HepG2 (cell line): Measurements from ENCODE around the gene EIF1AD. TPM values are rescaled to one million over a fixed set of nuclear protein-coding genes. Genes with fewer than 3 reads are reported as not detected.

Source experiments
- ASH2L ChIP-seq: fragments of 300-600, 200-600 bp; sonication (generic); IDR thresholded peaks from 2 replicates; pipeline ENCODE4 v1.7.0; 2017; ENCODE audit warnings: low read depth, mild to moderate bottlenecking, moderate library complexity, mixed read lengths, low read length; ENCODE audit not compliant: insufficient read length
- EEA1 ChIP-seq: sonication (generic); formaldehyde crosslinking; IDR thresholded peaks from 2 replicates; pipeline ENCODE4 v1.5.1; 2020; ENCODE audit warnings: mild to moderate bottlenecking, missing genetic modification reagents, borderline replicate concordance
- EZH2 ChIP-seq: conservative IDR thresholded peaks from 2 replicates; pipeline ENCODE4 v1.6.1; 2012; ENCODE audit warnings: mild to moderate bottlenecking, low read depth, low read length, moderate library complexity
- JUNB ChIP-seq: sonication (generic); formaldehyde crosslinking; IDR thresholded peaks from 2 replicates; pipeline ENCODE4 v1.8.0; 2022; ENCODE audit warnings: missing genetic modification reagents, mild to moderate bottlenecking, borderline replicate concordance
- MIER2 ChIP-seq: IDR thresholded peaks from 2 replicates; pipeline ENCODE4 v1.6.1; 2016; ENCODE audit warnings: missing biosample characterization, missing genetic modification reagents
- MIER3 ChIP-seq: IDR thresholded peaks from 2 replicates; pipeline ENCODE4 v1.6.1; 2016; ENCODE audit warnings: missing compliant biosample characterization, borderline replicate concordance
- MLLT10 ChIP-seq: sonication (generic); formaldehyde crosslinking; IDR thresholded peaks from 2 replicates; pipeline ENCODE4 v1.4.0; 2020; ENCODE audit warnings: missing genetic modification reagents
- NONO ChIP-seq, 2 experiments: fragments of 450-650 bp in 1 of 2; sonication (generic) in 1 of 2; formaldehyde crosslinking in 1 of 2; IDR thresholded peaks in 1 of 2; conservative IDR thresholded peaks in 1 of 2; 2 replicates each; pipeline versions ENCODE4 v1.6.1 to v1.8.0; 2017 to 2022; ENCODE audit warnings: mild to moderate bottlenecking in 1 of 2, missing genetic modification reagents in 1 of 2, moderate library complexity in 1 of 2
- PHF20 ChIP-seq: sonication (generic); formaldehyde crosslinking; IDR thresholded peaks from 2 replicates; pipeline ENCODE4 v1.5.0; 2020; ENCODE audit warnings: mild to moderate bottlenecking, missing genetic modification reagents
- PPARG ChIP-seq: conservative IDR thresholded peaks from 2 replicates; pipeline ENCODE4 v1.6.1; 2016; ENCODE audit warnings: missing biosample characterization, missing genetic modification reagents
- PTBP1 ChIP-seq: fragments of 200-400 bp; formaldehyde crosslinking; IDR thresholded peaks from 2 replicates; pipeline ENCODE4 v1.6.1; 2018; ENCODE audit warnings: low read length, low read depth; ENCODE audit not compliant: poor library complexity, severe bottlenecking
- SP5 ChIP-seq: IDR thresholded peaks from 2 replicates; pipeline ENCODE4 v1.6.1; 2016; ENCODE audit warnings: low read depth, borderline replicate concordance
- SYNCRIP ChIP-seq: fragments of 200-400 bp; formaldehyde crosslinking; IDR thresholded peaks from 2 replicates; pipeline ENCODE4 v1.6.1; 2018; ENCODE audit warnings: mild to moderate bottlenecking, low read depth, low read length; ENCODE audit not compliant: insufficient read depth
- TGIF2 ChIP-seq: IDR thresholded peaks from 2 replicates; pipeline ENCODE4 v1.6.1; 2016; ENCODE audit warnings: control low read depth, missing compliant biosample characterization
- ZFP62 ChIP-seq: sonication (generic); formaldehyde crosslinking; IDR thresholded peaks from 2 replicates; pipeline ENCODE4 v1.4.0; 2020; ENCODE audit warnings: missing genetic modification reagents
- ZNF136 ChIP-seq: sonication (generic); formaldehyde crosslinking; IDR thresholded peaks from 2 replicates; pipeline ENCODE4 v1.8.1; 2022; ENCODE audit warnings: low read depth, mild to moderate bottlenecking, moderate library complexity, missing genetic modification reagents
- ZNF138 ChIP-seq: sonication (generic); formaldehyde crosslinking; IDR thresholded peaks from 2 replicates; pipeline ENCODE4 v1.5.0; 2020; ENCODE audit warnings: mild to moderate bottlenecking, low read depth, missing genetic modification reagents
- ZNF20 ChIP-seq: sonication (generic); formaldehyde crosslinking; IDR thresholded peaks from 2 replicates; pipeline ENCODE4 v1.4.0; 2020; ENCODE audit warnings: mild to moderate bottlenecking, moderate library complexity, missing genetic modification reagents
- ZNF34 ChIP-seq: sonication (generic); formaldehyde crosslinking; IDR thresholded peaks from 2 replicates; pipeline ENCODE4 v1.4.0; 2020; ENCODE audit warnings: mild to moderate bottlenecking, missing genetic modification reagents, borderline replicate concordance
- ZNF558 ChIP-seq: sonication (generic); formaldehyde crosslinking; IDR thresholded peaks from 2 replicates; pipeline ENCODE4 v1.9.0; 2022; ENCODE audit warnings: mild to moderate bottlenecking, missing genetic modification reagents, borderline replicate concordance
- ZNF747 ChIP-seq: sonication (generic); formaldehyde crosslinking; IDR thresholded peaks from 2 replicates; pipeline ENCODE4 v1.8.1; 2023; ENCODE audit warnings: missing genetic modification reagents, mild to moderate bottlenecking, borderline replicate concordance
- ZNF773 ChIP-seq: sonication (generic); formaldehyde crosslinking; IDR thresholded peaks from 2 replicates; pipeline ENCODE4 v1.4.0; 2020; ENCODE audit warnings: missing genetic modification reagents, borderline replicate concordance
- ZNF775 ChIP-seq: sonication (generic); formaldehyde crosslinking; IDR thresholded peaks from 2 replicates; pipeline ENCODE4 v1.4.0; 2020; ENCODE audit warnings: missing genetic modification reagents, mild to moderate bottlenecking, moderate library complexity, borderline replicate concordance
- polyA plus RNA-seq, 8 experiments: library from polyadenylated mRNA; depleted of rRNA in 3 of 8; stranded (reverse) in 7 of 8; unstranded in 1 of 8; fragments of >200 nt; fragmentation: Illumina TruSeq in 4 of 8; extraction: Trizol in 4 of 8; gene quantifications; 2 replicates each; pipeline versions ENCODE4 v1.2.1 to v1.2.3, GENCODE V29; 2011 to 2016; ENCODE audit warnings: low read depth in 4 of 8, missing spikeins in 1 of 8, mixed read lengths in 1 of 8; ENCODE audit not compliant: insufficient read depth in 1 of 8
- total RNA-seq, 5 experiments: library from RNA; depleted of rRNA; stranded (reverse); fragments of >200 nt; fragmentation: Illumina TruSeq; extraction: Trizol; gene quantifications; 2 replicates each; pipeline ENCODE4 v1.2.3, GENCODE V29; 2016; ENCODE audit warnings: low read depth in 1 of 5
- TF ChIP-seq, protein P1 (sequence below): sonication (generic); formaldehyde crosslinking; IDR thresholded peaks from 2 replicates; pipeline ENCODE4 v1.5.0; 2020; ENCODE audit warnings: missing genetic modification reagents
- TF ChIP-seq, protein P2 (sequence below): sonication (generic); formaldehyde crosslinking; IDR thresholded peaks from 2 replicates; pipeline ENCODE4 v1.8.0; 2022; ENCODE audit warnings: low read depth, missing genetic modification reagents
- TF ChIP-seq, protein P3 (sequence below): sonication (generic); formaldehyde crosslinking; IDR thresholded peaks from 2 replicates; pipeline ENCODE4 v1.4.0; 2020; ENCODE audit warnings: missing genetic modification reagents

EIF1AD gene
- total and polyA plus RNA-seq, 2 of the 13 experiments (the other 11 are each of a cell fraction or from before 2014, with no cell fraction given) = 18.2 to 30.8 TPM

DNA sequence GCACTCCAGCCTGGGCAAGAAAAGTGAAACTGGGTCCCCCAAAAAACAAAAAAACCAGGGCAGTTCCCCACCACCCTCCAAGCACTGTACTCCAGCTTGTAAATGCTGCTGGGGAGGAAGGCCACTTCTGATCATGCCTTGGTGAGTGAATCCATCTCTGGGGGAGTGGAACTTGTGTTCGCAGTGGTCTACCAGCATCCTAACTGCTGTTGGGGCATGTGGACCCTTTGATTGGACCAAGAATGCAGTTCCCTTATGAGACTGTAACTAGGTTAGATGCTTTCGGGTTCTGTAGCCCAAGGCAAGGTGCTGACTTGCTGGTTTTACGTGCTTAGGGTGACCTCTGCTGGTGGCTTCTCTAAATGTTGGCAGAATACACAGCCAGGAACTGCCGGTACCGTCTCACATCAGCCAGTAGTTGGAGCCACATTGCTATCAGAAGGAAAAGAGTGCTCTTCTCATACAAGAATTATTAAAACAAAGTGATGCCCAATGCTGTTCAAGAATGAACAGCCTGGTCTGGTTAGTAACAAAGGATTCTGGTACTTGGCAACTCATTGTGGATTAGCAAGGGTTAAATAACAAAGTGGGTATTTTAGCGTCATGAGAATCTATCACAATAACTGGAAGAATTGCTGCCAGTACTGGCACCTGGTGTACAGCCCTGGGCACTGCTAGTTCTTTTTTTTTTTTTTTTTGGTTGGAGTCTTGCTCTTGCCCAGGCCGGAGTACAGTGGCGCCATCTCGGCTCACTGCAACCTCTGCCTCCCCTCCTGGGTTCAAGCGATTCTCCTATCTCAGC lies 13.0 kb downstream of the EIF1AD start (continued):
- TF ChIP-seq ASH2L (no peak), EZH2 (no peak), ZNF20 (CRISPR knock-in tag) (no peak), ZNF773 (CRISPR knock-in tag) (no peak), MIER2 (CRISPR knock-in tag) (no peak), ZNF775 (CRISPR knock-in tag) (no peak), ZNF747 (CRISPR knock-in tag) (0 out of 2 replicates have a peak, but pooled peaks have one; percentile 38), ZNF558 (CRISPR knock-in tag) (no peak), ZNF138 (CRISPR knock-in tag) (peak; percentile 37; the same call in 1 of the 2 replicates), ZNF34 (no peak), MIER3 (peak; percentile 74; the same call in 1 of the 2 replicates), PTBP1 (no peak), TGIF2 (CRISPR knock-in tag) (no peak), JUNB (CRISPR knock-in tag) (no peak), PPARG (CRISPR knock-in tag) (no peak; the same call in 1 of the 2 replicates), PHF20 (CRISPR knock-in tag) (no peak), MLLT10 (no peak), ZFP62 (no peak), SYNCRIP (no peak), ZNF136 (CRISPR knock-in tag) (no peak), NONO (IDR thresholded peaks at IDR 0.05) (no peak), NONO (CRISPR knock-in tag; conservative IDR thresholded peaks at IDR 0.05) (no peak; the same call in 1 of the 2 replicates), EEA1 (no peak), SP5 (CRISPR knock-in tag) (no peak)
- TF ChIP-seq, protein P1, sequence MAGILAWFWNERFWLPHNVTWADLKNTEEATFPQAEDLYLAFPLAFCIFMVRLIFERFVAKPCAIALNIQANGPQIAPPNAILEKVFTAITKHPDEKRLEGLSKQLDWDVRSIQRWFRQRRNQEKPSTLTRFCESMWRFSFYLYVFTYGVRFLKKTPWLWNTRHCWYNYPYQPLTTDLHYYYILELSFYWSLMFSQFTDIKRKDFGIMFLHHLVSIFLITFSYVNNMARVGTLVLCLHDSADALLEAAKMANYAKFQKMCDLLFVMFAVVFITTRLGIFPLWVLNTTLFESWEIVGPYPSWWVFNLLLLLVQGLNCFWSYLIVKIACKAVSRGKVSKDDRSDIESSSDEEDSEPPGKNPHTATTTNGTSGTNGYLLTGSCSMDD (CRISPR knock-in tag) = no peak
- TF ChIP-seq, protein P2, sequence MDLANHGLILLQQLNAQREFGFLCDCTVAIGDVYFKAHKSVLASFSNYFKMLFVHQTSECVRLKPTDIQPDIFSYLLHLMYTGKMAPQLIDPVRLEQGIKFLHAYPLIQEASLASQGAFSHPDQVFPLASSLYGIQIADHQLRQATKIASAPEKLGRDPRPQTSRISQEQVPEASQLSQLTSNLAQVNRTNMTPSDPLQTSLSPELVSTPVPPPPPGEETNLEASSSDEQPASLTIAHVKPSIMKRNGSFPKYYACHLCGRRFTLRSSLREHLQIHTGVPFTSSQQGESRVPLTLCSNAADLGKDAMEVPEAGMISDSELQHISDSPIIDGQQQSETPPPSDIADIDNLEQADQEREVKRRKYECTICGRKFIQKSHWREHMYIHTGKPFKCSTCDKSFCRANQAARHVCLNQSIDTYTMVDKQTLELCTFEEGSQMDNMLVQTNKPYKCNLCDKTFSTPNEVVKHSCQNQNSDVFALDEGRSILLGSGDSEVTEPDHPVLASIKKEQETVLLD (CRISPR knock-in tag) = no peak
- TF ChIP-seq, protein P3, sequence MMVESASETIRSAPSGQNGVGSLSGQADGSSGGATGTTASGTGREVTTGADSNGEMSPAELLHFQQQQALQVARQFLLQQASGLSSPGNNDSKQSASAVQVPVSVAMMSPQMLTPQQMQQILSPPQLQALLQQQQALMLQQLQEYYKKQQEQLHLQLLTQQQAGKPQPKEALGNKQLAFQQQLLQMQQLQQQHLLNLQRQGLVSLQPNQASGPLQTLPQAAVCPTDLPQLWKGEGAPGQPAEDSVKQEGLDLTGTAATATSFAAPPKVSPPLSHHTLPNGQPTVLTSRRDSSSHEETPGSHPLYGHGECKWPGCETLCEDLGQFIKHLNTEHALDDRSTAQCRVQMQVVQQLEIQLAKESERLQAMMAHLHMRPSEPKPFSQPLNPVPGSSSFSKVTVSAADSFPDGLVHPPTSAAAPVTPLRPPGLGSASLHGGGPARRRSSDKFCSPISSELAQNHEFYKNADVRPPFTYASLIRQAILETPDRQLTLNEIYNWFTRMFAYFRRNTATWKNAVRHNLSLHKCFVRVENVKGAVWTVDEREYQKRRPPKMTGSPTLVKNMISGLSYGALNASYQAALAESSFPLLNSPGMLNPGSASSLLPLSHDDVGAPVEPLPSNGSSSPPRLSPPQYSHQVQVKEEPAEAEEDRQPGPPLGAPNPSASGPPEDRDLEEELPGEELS = no peak
